Esophagus (tissue), 2 donors: ENCODE measurements around the gene NECAB3. TPM values are rescaled to one million over a fixed set of nuclear protein-coding genes. Genes with fewer than 3 reads are reported as not detected.

Experiments
- H3K27ac ChIP-seq, 2 donors: one replicate each; pipeline ENCODE4 v1.5.1; 2013; ENCODE audit warnings: low read depth in 2 of 2, mild to moderate bottlenecking in 2 of 2, inconsistent platforms in 1 of 2, low read length in 1 of 2, moderate library complexity in 1 of 2
- H3K27me3 ChIP-seq, 2 donors: one replicate each; pipeline ENCODE4 v1.6.1; 2013; ENCODE audit warnings: low read length in 2 of 2, control low read depth in 1 of 2, mild to moderate bottlenecking in 1 of 2; ENCODE audit not compliant: insufficient read depth in 2 of 2, control insufficient read depth in 1 of 2
- H3K36me3 ChIP-seq, 2 donors: one replicate each; pipeline ENCODE4 v1.6.1; 2013; ENCODE audit warnings: low read length in 1 of 2; ENCODE audit not compliant: control insufficient read depth in 2 of 2, insufficient read depth in 2 of 2
- H3K4me1 ChIP-seq, 2 donors: one replicate each; pipeline ENCODE4 v1.6.1; 2013; ENCODE audit warnings: low read length in 1 of 2; ENCODE audit not compliant: control insufficient read depth in 2 of 2, insufficient read depth in 2 of 2
- H3K4me3 ChIP-seq, 2 donors: one replicate each; pipeline ENCODE4 v1.5.1; 2013; ENCODE audit warnings: low read length in 2 of 2, mild to moderate bottlenecking in 2 of 2, low read depth in 1 of 2, moderate library complexity in 1 of 2
- H3K9me3 ChIP-seq, 2 donors: one replicate each; pipeline ENCODE4 v1.6.1; 2013; ENCODE audit warnings: mild to moderate bottlenecking in 2 of 2, low read depth in 1 of 2, low read length in 1 of 2, moderate library complexity in 1 of 2; ENCODE audit not compliant: control insufficient read depth in 2 of 2, insufficient read depth in 1 of 2
- WGBS, 2 donors: extraction: QIAGEN DNeasy Blood & Tissue Kit; methylation state at CpG; one replicate each; pipeline ENCODE4 v1.1.7; 2013; 5-methylcytosine and 5-hydroxymethylcytosine counted together
- polyA plus RNA-seq, 2 donors: library from polyadenylated mRNA; stranded (reverse); fragments of 200-250 nt; gene quantifications; one replicate each; pipeline ENCODE4 v1.2.3, GENCODE V29; 2013
- donor health status: healthy with polysubstance abuse.
- donor health status: Bipolar disorder and iron deficiency.

NECAB3 gene
- polyA plus RNA-seq, 2 donors, result 13.5 to 18.4 TPM

DNA sequence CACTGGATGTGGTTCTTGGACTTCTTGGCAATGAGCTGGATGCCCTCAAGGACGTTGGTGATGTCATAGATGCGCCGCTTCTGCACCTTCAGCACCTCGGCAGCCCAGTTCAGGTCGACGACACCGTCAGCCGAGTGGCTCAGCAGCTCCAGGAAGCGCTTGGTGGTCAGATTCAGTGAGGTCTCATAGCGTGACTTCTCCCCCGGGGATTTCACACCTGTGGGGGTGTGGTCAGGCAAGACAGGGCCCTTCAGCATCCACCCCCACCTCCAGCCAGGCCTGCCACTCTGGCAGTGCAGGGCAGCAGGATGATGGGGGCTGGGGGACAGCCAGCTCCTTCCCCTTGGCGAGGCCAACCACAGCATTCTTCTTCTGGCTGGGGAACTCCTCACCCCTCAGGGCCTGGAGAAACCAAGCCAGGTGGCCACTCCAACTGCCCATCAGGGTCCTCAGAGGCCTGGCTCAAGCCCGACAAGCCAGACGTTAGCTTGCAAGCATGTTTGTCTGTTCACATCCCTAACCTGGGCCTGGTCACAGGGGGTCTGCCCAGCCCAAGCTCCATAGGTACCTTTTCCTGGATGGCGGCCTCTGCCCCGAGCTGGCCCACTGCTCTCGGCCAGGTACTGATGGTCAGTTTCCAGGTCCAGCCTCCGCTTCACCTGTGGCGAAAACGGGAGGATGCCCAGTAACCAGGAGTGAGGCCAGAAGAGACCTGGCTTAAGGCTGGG, 5.7 kb upstream of the NECAB3 start:
- H3K9me3 ChIP-seq, result no peaks in the 10 kb centered on the region
- peaks cover 0 to 9% of the 10 kb centered on the region in 2 donors for H3K36me3 ChIP-seq
- no peaks in the 10 kb centered on the region for H3K27me3 ChIP-seq
- 72 to 81% methylated on average over 19 to 20 of the region's 20 CpGs for WGBS, 2 donors
- H3K4me3 ChIP-seq, result no peak overlapping the region
- H3K4me1 ChIP-seq, result peaks cover 0 to 3% of the 10 kb centered on the region in 2 donors
- H3K27ac ChIP-seq, result peak overlapping the region in 1 of 2 donors; percentile 13

DNA sequence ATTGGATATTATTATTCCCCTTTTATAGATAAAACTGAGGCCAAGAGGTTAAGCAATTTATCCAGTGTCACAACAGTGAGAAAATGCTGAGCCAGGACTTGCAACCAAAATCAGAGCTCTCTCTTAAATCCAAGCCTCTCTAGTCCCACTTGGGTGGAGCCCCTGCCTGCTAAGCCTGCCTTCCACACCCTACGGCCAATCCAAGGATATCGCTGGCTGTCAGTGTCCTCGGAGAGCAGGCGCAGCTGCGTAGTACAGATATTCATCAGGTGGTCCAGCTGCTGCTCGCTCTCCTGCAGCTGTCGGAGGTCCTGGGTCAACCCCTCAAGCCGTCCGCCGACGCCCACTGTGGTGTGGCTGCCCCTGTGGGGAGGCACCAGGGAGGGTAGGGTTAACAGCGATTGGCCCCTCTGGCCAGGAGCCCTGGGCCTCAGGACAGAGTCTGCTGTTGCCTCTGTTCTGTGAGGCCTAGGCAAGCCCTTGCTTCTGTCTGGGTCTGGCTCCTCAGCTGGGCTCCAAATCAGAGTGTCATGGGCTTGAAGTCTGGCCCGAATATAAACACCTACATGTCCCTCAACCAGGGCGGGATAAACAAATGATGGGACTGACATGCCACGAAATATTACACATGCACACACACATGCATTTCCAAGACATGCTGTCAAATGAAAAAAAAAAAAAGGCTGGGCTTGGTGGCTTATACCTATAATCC, 3.9 kb upstream of the NECAB3 start:
- Histone ChIP-seq H3K36me3 (peaks cover 0 to 9% of the 10 kb centered on the region in 2 donors), H3K4me1 (peaks cover 2 to 8% of the 10 kb centered on the region in 2 donors), H3K27me3 (no peaks in the 10 kb centered on the region), H3K9me3 (no peaks in the 10 kb centered on the region), H3K27ac (peak overlapping the region; percentile 1 to 20), H3K4me3 (no peak overlapping the region)
- WGBS, 2 donors, result 79 to 80% methylated on average over 15 of the region's 15 CpGs

DNA sequence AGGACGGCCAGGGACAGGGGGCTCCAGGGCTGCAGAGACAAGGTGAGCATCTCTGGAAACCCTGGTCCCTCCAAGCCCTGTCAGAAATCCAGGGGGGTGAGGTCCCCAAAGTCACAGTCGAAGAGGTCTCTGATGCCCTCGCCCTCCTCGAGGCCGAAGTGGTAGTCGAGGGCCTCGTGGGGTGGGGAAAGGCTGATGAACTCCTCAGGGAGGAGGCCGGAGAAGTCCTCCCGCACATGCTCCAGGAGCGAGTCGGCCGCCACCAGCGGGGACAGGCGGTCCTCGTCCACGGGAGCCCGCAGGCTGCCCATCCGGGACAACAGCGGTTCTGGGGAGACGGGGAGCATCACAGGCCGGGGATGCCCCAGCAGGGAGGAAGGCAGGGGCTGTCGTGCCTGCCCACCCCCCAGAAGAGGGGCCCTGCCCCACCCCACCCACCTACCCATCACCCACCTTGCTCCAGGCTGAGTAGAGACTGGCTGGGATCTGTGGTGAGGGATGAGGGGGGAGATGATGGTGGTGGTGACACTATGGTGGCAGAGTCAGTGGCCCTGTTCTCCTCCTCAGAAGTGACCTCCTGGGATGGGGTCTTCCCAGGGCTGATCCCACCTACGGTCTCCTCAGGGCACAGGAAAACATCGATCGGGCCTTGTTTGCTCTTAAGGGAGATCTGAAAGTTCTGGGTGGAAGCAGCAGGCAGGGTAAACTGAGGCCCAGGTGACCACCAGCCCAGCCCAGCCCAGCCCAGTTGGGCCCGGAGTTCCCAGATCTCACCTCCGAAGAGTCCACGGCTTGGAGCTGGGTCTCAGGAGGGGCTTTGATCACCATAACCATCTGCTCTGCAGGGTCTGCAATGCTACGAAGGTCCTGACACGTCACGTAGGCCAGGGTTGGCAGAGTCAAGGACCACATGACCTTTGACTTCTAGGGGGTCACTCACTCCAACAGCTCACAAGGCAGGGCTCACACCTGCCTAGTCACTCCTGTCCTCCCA, 2.7 kb upstream of the NECAB3 start:
- H3K27me3 ChIP-seq, result no peaks in the 10 kb centered on the region
- WGBS, 2 donors, result 95 to 97% methylated on average over 31 of the region's 31 CpGs
- peaks cover 0 to 9% of the 10 kb centered on the region in 2 donors for H3K36me3 ChIP-seq
- no peak overlapping the region for H3K4me3 ChIP-seq
- no peaks in the 10 kb centered on the region for H3K9me3 ChIP-seq
- peak overlapping the region; percentile 86 to 93 for H3K27ac ChIP-seq
- peaks cover 4 to 11% of the 10 kb centered on the region in 2 donors for H3K4me1 ChIP-seq

DNA sequence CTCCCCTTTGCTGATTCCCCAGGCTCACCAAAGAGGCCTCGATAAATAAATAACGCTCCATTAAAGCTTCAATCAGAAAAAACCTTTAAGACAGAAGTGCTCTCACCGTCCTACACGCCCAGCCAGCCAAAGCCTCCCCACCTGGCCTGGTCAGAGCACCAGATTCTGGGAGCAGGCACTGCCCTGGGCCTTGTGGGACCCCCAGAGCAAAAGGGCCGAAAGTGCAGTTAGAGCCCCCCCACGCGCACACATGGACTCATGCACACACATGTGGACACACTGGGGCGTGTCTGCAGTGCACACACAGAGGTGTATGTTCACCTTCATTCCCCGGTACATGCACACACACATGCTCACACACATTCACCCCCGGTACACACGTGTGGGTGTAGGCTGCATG, 1.9 kb upstream of the NECAB3 start:
- 92 to 93% methylated on average over 11 of the region's 11 CpGs for WGBS, 2 donors

DNA sequence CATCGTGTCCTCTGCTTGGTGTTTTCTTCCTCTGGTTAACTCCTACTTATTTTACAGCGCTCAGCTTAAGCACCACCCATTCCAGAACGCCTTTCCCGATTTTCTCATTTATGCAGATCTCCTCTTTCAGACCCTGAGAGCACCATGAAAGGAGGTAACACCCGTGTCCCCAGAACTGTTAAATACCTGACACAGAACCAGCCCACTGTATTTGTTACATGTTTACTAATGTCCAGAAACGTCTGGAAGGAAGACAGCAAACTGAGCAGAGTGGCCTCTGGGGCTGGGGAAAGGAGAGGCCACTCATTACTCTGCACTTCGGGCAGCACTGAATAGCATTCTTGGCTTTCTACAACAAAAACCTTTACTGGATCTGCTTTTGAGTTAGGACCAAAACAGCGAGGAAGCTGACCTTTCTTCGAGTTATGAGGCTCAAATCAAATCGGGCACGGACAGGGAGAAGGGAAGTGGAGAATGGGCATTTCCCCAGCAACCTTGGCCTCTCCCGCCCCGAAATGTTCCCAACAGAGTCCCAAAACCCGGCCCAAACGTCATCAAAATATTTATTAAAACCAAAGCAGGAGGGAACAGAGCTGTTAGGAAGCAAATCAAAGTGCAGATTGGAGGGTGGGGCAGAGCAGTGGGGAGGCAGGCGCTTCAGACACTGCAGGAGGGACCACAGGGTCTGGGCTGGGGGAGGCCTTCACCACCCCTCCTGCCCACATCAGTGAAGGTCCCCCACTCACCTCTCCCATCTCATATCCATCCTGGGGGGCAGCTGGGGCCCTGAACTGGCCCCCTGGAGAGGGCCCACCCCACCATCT, 1.1 kb upstream of the NECAB3 start:
- peak overlapping the region; percentile 86 to 93 for H3K27ac ChIP-seq
- WGBS, 2 donors, result 39 to 46% methylated on average over 16 of the region's 16 CpGs
- peak overlapping the region; percentile 59 to 77 for H3K4me3 ChIP-seq
- peaks cover 4 to 11% of the 10 kb centered on the region in 2 donors for H3K4me1 ChIP-seq
- no peaks in the 10 kb centered on the region for H3K9me3 ChIP-seq
- peaks cover 0 to 9% of the 10 kb centered on the region in 2 donors for H3K36me3 ChIP-seq
- no peaks in the 10 kb centered on the region for H3K27me3 ChIP-seq

More for the DNA sequence above, 1.9 kb upstream of the NECAB3 start:
- Histone ChIP-seq H3K4me1 (peaks cover 4 to 11% of the 10 kb centered on the region in 2 donors), H3K9me3 (no peaks in the 10 kb centered on the region), H3K4me3 (no peak overlapping the region), H3K27me3 (no peaks in the 10 kb centered on the region), H3K36me3 (peaks cover 0 to 9% of the 10 kb centered on the region in 2 donors), H3K27ac (peak overlapping the region; percentile 86 to 93)

DNA sequence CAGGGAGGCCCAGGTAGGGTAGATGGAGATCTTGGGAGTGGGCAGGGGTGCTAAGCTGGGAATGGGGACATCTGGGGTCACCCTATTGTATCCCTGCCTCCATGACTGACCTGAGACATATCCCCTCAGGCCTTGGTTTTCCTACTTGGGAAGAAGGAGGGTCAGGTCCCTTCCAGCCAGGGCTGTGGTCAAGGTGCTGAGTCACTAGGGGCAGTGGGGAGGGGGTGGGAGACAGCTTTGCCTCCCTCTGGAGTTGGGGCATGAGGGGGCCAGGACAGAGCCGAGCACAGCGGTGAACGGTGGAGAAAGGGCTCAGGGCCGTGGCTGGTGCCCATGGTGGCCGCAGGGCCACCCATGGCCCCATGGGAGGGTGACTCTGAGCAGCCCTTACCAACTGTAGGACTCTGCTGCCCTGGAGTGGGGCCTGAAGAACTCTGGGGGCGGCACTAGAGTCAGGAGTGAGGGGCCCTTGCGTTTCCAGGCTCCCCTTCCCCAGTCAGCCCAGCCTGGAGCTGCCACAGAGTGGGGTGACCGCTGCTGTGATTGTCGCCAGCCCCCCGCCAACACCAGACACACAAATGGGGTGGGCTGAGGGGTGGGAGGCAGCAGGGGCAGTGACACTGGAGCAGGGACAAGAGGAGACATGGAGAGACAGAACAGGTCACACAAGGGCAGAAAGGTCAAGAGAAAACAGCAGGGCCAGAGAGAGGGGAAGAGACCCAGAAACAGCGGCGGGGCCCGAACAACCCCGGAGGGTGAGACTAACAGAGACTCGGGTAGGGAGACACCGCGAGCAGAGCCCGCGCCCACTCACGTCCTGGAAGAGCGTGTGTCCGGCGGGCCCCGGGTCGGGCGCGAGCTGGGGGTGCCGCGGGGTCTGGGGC, 576 bp downstream of the NECAB3 start:
- peaks cover 0 to 9% of the 10 kb centered on the region in 2 donors for H3K36me3 ChIP-seq
- no peaks in the 10 kb centered on the region for H3K27me3 ChIP-seq
- peaks cover 4 to 11% of the 10 kb centered on the region in 2 donors for H3K4me1 ChIP-seq
- H3K9me3 ChIP-seq, result no peaks in the 10 kb centered on the region
- peak overlapping the region; percentile 86 to 93 for H3K27ac ChIP-seq
- peak overlapping the region; percentile 59 to 77 for H3K4me3 ChIP-seq
- 18 to 22% methylated on average over 19 to 29 of the region's 29 CpGs for WGBS, 2 donors

DNA sequence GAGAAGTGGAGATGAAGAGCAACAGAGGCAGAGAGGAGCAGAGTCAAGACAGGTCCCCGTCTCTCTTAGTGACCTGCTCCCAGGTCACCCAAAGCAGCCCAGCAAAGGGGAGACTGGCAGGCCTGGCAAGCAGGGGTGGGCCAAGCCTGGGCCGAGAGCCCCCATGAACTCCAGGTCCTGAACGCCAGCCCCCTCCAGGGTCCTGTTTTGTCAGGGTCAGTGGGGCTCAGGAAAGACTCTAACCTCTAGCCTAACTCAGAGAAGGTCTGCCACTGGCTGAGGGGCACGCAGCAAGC, 1.2 kb downstream of the NECAB3 start:
- no peaks in the 10 kb centered on the region for H3K9me3 ChIP-seq
- peaks cover 4 to 11% of the 10 kb centered on the region in 2 donors for H3K4me1 ChIP-seq
- H3K4me3 ChIP-seq, result peak overlapping the region in 1 of 2 donors; percentile 77
- H3K27me3 ChIP-seq, result no peaks in the 10 kb centered on the region
- 76 to 83% methylated on average over 4 of the region's 4 CpGs for WGBS, 2 donors
- H3K27ac ChIP-seq, result peak overlapping the region in 1 of 2 donors; percentile 28
- peaks cover 0 to 9% of the 10 kb centered on the region in 2 donors for H3K36me3 ChIP-seq

DNA sequence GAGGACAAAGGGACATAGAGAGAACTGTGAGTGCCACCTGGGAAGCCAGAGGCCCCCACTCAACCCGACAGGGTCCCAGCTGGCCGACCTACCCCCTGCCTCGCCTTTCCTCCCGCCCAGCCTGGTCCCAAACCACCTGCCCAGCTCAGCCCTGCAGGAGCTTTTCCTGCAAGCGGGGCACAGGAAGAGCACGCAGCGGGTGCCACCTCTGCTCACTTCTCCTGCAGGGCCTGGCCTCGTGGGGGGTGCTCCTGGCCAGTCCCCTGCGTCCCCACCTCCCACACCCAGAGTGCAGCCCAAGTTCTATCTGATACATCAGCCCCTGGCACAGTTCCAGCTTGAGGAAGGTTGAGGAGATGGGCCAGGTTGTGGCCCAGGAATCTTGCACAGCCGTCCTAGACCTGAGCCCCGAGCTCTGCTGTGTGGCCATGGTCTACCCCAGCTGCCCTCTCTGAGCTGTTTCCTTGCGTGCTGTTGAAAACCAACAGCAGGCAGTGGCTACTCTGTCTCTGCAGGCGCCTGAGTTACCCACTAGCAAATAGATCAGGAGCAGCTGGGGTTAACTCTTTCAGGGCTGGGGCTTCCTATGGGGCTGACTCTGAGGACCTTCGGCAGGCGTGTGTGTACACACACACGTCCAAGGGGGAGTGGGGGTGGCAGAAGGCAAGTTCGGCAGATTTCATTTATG, 1.7 kb downstream of the NECAB3 start:
- no peaks in the 10 kb centered on the region for H3K27me3 ChIP-seq
- 64 to 74% methylated on average over 17 of the region's 17 CpGs for WGBS, 2 donors
- peaks cover 0 to 9% of the 10 kb centered on the region in 2 donors for H3K36me3 ChIP-seq
- H3K4me1 ChIP-seq, result peaks cover 4 to 13% of the 10 kb centered on the region in 2 donors
- no peaks in the 10 kb centered on the region for H3K9me3 ChIP-seq
- H3K27ac ChIP-seq, result no peak overlapping the region
- H3K4me3 ChIP-seq, result no peak overlapping the region
